Fibroblast of peridontal ligament (primary cell): ENCODE data around the gene PLEKHM2.

Experiments used
- DNase-seq: peaks from one replicate; pipeline ENCODE4 v3.0.0-alpha.2; 2010; ENCODE audit errors: extremely low read depth

PLEKHM2 gene

DNA sequence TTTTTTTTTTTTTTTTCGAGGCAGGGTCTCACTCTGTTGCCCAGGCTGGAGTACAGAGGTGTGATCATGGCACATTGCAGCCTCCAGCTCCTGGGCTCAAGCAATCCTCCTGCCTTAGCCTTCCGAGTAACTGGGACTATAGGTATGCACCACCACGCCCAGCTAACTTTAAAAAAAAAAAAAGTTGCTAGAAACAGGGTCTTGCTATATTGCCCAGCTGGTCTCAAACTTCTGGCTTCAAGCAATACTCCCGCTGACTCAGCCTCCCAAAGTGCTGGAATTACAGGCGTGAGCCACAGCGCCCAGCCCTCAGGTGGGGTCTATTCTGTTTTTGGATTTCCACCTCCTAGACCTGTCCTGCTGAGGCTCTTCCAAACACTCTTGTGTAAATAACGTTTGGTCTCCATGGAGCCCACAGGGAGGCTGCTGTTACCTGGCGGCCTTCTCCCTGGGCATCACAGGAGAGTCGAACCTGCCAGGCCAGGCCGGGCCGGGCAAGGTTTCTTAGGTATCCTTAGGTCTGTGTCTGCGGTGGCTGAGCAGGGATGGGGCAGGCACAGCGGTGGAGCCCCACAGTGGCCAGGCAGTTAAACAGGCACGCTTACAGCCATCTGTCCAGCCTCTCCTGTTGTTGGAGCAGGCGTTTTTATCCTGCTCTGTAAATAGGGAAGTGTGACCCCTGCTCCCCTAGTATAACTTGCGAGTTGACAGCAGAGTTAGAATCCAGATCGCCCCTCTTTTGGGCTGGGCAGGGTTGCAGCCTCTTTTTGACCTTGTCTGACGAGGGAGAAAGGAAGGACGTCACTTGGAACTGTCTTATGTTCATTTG is 18.8 kb downstream of the PLEKHM2 start:
- no peak for DNase-seq

- DNase-seq, result peak; percentile 95
Observed at GRCh38 chr1:15703562-15703961, 19.4 kb downstream of the PLEKHM2 start.

- no peak for DNase-seq
Observed at GRCh38 chr1:15704526-15705183, 20.5 kb downstream of the PLEKHM2 start.

- DNase-seq, result no peak
Observed at GRCh38 chr1:15705184-15705566, 21.1 kb downstream of the PLEKHM2 start.

GRCh38 chr1:15706751-15707150 is 22.6 kb downstream of the PLEKHM2 start:
- no peak for DNase-seq

DNA sequence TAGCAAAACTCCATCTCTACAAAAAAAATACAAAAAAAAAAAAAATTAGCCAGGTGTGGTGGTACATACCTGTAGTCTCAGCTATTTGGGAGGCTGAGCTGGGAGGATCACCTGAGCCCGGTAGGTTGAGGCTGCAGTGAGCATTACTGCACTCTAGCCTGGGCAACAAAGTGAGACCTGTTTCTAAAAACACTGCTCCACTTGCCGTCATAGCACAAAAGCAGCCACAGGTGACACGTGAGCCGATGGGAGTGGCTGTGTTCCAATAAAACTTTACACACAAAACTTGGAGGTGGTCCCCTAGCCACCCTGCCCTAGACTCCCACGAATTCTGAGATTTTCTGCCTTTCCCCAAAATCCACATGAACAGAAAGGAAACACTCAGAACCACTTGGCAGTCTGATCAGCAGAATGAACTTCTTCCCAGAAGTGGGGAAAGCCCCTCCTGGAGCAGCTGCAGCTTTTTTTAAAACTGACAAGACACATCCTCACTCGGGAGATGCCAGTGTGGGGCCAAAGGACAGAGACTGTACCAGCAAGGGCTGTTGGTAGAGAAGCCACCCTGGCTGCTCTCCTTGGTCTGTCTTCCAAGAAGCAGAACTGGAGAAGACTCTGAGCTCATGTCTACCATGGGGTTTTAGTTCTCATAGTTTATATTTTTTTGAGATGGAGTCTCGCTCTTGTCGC is 23.3 kb downstream of the PLEKHM2 start:
- no peak for DNase-seq

GRCh38 chr1:15708486-15709137 is 24.5 kb downstream of the PLEKHM2 start:
- DNase-seq, result no peak

DNA sequence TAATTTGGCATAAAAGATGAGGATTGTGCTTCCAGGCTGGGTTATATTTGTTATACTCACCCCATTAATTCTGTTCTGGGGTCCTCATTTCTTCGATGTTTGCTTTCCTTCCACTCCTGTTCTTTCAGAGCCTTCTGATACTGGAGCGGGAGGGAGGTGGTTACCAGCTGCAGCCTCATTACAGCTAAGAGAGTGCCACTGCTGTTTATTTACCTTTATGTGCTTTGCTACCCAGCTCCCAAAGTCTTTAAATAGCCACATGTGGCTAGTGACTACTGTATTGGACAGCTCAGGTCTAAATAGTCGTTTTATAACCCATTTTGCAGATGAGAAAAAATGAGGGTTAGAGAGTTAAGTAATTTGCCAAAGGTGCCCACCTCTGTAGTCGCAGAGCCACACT is 25.1 kb downstream of the PLEKHM2 start:
- DNase-seq, result no peak

DNA sequence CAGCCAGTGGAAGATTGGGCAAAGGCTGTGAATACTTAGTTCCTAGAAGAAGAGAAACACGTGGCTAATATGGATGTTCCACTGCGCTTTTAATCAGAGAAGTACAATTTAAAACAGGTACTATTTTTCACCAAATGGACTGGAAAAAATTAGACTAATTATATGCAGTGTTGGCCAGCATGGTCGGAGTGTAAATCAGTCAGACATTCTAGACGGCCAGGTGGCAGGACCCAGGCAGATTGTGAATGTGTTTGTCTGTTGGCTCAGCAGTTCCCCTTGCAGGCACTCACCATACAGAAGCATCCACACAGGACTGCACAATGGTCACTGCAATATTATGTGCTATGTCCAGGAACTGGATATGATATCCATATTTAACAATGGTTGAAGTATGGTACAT is 28.0 kb downstream of the PLEKHM2 start:
- no peak for DNase-seq

DNA sequence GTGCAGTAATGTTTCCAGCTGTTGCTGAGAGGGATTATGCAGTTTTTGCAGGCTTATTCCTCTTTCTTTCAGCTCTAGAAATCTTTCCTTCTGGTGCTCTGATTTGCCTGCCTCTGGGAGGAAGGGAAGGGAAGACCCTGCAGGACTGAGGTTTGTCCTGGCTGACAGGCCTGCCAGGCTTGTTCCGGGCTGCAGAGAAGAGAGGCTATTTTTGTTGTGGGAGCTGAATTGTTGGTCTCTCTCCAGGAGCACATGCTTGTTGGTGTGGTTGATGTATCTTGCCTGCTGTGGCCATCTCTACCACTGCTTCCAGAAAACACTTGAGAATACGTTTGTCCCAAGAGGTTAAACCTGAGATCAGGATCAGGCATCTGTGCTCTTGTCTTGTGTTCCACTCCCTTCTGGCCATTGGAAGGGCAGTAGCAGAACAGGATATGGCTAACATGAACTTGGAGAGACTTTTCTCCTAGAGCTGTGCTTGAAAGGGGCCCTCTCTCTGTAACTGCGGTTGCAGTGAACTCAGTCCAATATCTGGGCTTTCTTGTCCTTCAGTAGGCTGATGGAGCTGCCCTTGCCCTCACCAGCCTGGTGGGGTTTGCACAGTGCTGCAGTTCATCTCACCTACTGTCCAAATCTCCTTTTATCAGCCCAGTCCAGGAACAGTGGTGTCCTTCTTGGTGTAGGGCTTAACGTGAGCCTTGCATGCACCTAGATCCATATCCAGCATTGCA is 30.5 kb downstream of the PLEKHM2 start:
- peak; percentile 76 for DNase-seq

- no peak for DNase-seq
Observed at GRCh38 chr1:15717418-15718125, 33.5 kb downstream of the PLEKHM2 start.

DNA sequence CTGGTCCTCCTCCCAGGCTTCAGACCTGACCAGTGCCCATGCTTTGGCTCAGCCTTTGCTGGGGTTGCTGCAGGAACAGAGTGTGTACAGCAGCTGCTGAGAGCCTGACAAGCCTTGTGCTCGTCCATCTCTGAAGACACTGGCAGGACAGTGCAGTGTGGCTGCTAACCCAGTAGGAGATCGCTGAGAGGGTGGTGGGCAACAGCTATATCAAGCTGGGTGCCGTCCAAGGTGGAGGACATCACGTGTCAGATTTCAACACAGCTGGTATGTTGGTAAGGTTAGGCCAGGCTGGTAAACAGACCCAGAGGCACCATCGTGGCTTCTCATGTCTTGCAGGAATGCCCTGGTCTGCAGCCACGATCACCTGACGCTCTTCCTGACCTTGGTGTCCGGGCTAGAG is 34.1 kb downstream of the PLEKHM2 start:
- no peak for DNase-seq

DNA sequence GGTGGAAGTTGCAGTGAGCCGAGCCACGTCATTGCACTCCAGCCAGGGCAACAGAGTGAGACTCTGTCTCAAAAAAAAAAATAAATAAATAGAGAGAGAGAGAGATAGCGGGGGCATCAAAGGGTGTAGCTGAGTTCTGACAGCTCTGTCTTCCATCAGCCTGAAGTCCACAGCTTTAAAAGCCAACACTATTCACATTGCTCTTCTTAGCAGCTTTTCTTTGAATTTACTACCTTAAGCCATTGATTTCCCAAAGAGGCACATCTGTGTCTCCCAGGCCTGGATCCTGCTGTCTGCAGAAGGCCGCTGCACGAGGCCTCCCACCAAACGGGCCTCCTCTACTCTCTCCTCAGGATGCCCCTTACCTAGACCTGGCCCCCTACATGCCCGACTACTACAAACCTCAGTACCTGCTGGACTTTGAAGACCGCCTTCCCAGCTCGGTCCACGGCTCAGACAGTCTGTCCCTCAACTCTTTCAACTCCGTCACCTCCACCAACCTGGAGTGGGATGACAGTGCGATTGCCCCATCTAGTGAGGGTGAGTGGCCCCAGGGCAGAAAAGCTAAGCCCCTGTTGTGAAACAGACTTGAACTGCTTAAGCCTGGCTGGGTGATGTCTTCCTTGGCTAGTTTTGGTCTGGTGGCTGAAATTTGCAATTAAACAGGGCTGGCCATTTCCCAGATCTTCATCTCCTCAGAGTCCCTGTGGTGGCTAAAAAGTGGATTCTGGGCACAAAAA is 35.4 kb downstream of the PLEKHM2 start:
- no peak for DNase-seq

DNA sequence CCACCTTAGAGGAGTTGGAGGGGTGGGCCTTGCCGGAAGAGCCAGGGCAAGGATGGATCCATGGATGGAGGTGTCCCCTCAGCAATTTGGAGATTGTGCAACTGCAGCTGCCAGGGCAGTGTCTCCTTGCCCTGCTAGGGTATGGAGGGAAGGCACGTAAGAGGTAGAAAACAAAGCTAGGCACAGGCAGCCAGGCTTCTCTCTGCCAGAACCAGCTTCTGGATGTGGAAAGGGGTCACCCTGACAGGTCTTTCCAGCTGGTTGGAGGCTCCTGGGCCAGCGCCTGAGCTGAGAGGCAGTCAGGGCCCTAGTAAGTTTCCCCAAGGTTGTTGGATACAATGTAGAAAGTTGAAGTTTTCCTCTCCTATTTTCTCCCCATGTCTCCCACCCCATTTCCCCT is 36.7 kb downstream of the PLEKHM2 start:
- no peak for DNase-seq

GRCh38 chr1:15722411-15722810 is 38.3 kb downstream of the PLEKHM2 start:
- DNase-seq, result no peak

- DNase-seq, result no peak
Observed at GRCh38 chr1:15722836-15723532, 38.9 kb downstream of the PLEKHM2 start.

DNA sequence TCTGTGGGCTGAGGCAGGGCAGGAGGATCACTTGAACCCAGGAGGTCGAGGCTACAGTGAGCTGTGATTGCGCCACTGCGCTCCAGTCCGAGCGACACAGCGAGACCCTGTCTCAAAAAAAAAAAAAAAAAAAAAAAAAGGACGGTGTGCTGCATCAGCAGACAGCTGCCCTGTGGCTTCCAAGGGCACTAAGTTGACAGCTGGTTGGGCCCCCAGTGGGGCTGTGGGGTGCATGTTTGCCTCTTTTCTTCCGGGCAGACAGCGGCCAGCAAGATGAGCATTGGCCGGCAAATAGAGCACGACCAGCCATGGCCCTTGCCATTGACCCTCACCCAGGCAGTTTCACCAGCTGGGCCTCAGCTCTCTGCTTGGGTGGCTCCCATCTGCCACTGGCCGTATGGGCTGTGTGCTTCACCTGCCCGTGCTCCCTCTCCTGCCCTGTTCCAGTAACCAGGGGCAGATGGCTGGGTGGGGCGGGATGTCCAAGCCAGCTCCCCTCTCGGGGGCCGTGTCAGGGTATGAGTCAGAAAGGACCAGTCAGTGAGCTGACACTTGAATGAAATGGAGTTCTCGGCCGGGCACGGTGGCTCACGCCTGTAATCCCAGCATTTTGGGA is 39.6 kb downstream of the PLEKHM2 start:
- no peak for DNase-seq

DNA sequence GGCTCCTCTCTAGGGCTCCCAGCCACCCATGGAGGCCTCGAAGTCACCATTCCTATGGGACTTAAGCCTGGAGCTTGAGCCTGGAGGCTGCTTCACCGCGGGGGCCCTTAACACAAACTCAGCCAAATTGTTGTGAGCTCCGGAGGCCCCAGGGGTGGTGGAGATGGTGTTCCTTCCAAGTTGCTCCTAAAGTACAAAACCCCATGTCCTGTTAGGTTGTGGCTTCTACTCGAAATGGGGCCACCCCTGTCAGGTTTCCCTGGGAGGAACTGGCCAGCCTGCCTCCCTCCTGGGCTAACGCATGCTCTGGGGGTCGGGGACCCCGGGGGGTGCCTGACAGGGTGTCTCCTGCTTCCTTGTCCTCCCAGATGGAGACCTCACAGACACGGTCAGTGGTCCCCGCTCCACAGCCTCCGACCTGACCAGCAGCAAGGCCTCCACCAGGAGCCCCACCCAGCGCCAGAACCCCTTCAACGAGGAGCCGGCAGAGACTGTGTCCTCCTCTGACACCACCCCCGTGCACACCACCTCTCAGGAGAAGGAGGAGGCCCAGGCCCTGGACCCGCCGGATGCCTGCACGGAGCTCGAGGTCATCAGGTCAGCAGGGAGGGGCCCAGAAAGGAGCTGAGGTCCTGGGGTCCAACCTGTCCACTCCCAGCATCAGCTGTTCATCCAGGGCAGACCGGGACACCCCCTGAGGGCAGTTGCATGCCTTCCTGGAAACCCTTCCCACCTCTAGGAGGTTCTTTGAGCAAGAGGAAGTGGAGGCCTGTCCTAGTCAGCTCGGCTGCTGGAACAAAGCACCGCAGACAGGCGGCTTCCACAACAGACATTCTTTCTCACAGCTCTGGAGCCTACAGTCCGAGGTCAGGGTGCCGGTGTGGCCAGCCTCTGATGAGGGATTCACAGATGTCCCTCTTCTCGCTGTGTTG is 41.1 kb downstream of the PLEKHM2 start:
- no peak for DNase-seq
